Mononuclear cell (primary cell): ENCODE measurements around the gene DEAF1. TPM values are rescaled to one million over a fixed set of nuclear protein-coding genes. Genes with fewer than 3 reads are reported as not detected.

Experiments used
- H3K27me3 ChIP-seq: 2 replicates; pipeline ENCODE4 v1.6.0; 2011; ENCODE audit warnings: low read length, control low read depth; ENCODE audit not compliant: insufficient read depth
- H3K4me1 ChIP-seq: 2 replicates; pipeline ENCODE4 v1.5.1; 2011; ENCODE audit warnings: mild to moderate bottlenecking, low read length, control low read depth; ENCODE audit not compliant: insufficient read depth
- H3K4me3 ChIP-seq: 2 replicates; pipeline ENCODE4 v1.5.1; 2011; ENCODE audit warnings: mild to moderate bottlenecking, low read length, moderate library complexity
- H3K9me3 ChIP-seq: 2 replicates; pipeline ENCODE4 v1.5.1; 2011; ENCODE audit warnings: low read depth, mild to moderate bottlenecking, control low read depth, low read length
- total RNA-seq: library from RNA; depleted of rRNA; stranded (reverse); fragments of >200 nt; gene quantifications from one replicate; pipeline ENCODE4 v1.2.3, GENCODE V29; 2012

Gene DEAF1
- total RNA-seq, 1 donor, result 30.7 TPM

GRCh38 chr11:638631-639331, 56.2 kb downstream of the DEAF1 start:
- Histone ChIP-seq H3K4me3 (no peak overlapping the region), H3K4me1 (peaks cover 11% of the 10 kb centered on the region), H3K27me3 (peaks cover 24% of the 10 kb centered on the region), H3K9me3 (no peaks in the 10 kb centered on the region)

- H3K4me3 ChIP-seq, result no peak overlapping the region
Measured at GRCh38 chr11:637593-638521, 57.2 kb downstream of the DEAF1 start.

GRCh38 chr11:637333-637592, 57.8 kb downstream of the DEAF1 start:
- Histone ChIP-seq H3K4me3 (no peak overlapping the region), H3K4me1 (peaks cover 11% of the 10 kb centered on the region), H3K27me3 (peaks cover 24% of the 10 kb centered on the region), H3K9me3 (no peaks in the 10 kb centered on the region)

More at GRCh38 chr11:637593-638521, 57.2 kb downstream of the DEAF1 start:
- H3K27me3 ChIP-seq, result peaks cover 24% of the 10 kb centered on the region
- peaks cover 11% of the 10 kb centered on the region for H3K4me1 ChIP-seq
- H3K9me3 ChIP-seq, result no peaks in the 10 kb centered on the region

- peaks cover 24% of the 10 kb centered on the region for H3K27me3 ChIP-seq
- H3K4me3 ChIP-seq, result no peak within 1 kb of the TSS
- peaks cover 11% of the 10 kb centered on the region for H3K4me1 ChIP-seq
- no peaks in the 10 kb centered on the region for H3K9me3 ChIP-seq
Measured at GRCh38 chr11:636511-637332, 58.3 kb downstream of the DEAF1 start, which contains the start of gene DRD4. DRD4 (plus strand) TSS chr11:637269; CDS start chr11:637305, 36 bp downstream.

- Histone ChIP-seq H3K9me3 (no peaks in the 10 kb centered on the region), H3K4me3 (no peak overlapping the region), H3K27me3 (peaks cover 24% of the 10 kb centered on the region), H3K4me1 (peaks cover 9% of the 10 kb centered on the region)
Measured at GRCh38 chr11:635945-636510, 59.0 kb downstream of the DEAF1 start.

GRCh38 chr11:630871-631270, 64.2 kb downstream of the DEAF1 start:
- Histone ChIP-seq H3K4me3 (no peak overlapping the region), H3K9me3 (no peaks in the 10 kb centered on the region), H3K4me1 (peaks cover 10% of the 10 kb centered on the region), H3K27me3 (peaks cover 4% of the 10 kb centered on the region)

- Histone ChIP-seq H3K4me3 (no peak overlapping the region), H3K9me3 (no peaks in the 10 kb centered on the region), H3K4me1 (peaks cover 10% of the 10 kb centered on the region), H3K27me3 (peaks cover 4% of the 10 kb centered on the region)
Measured at GRCh38 chr11:629237-629583, 65.8 kb downstream of the DEAF1 start.

- Histone ChIP-seq H3K9me3 (no peaks in the 10 kb centered on the region), H3K27me3 (peaks cover 4% of the 10 kb centered on the region), H3K4me3 (no peak overlapping the region), H3K4me1 (peaks cover 10% of the 10 kb centered on the region)
Measured at GRCh38 chr11:628056-628455, 67.0 kb downstream of the DEAF1 start.

- Histone ChIP-seq H3K27me3 (peaks cover 4% of the 10 kb centered on the region), H3K9me3 (no peaks in the 10 kb centered on the region), H3K4me1 (peaks cover 10% of the 10 kb centered on the region), H3K4me3 (no peak overlapping the region)
Measured at GRCh38 chr11:627308-627576, 67.8 kb downstream of the DEAF1 start.

- no peak within 1 kb of the TSS for H3K4me3 ChIP-seq
- H3K27me3 ChIP-seq, result peaks cover 4% of the 10 kb centered on the region
- H3K4me1 ChIP-seq, result peaks cover 10% of the 10 kb centered on the region
- H3K9me3 ChIP-seq, result no peaks in the 10 kb centered on the region
Measured at GRCh38 chr11:626475-627307, 68.3 kb downstream of the DEAF1 start, which contains the start of gene SCT. SCT (minus strand) TSS chr11:627181; CDS start chr11:627143, 38 bp downstream.

GRCh38 chr11:625636-626268, 69.3 kb downstream of the DEAF1 start:
- peaks cover 4% of the 10 kb centered on the region for H3K27me3 ChIP-seq

GRCh38 chr11:624705-625635, 70.1 kb downstream of the DEAF1 start, which contains the start of gene CDHR5:
CDHR5 (minus strand) TSS chr11:624955; CDS start chr11:624902, 53 bp downstream.
- no peak within 1 kb of the TSS for H3K4me3 ChIP-seq
- peaks cover 4% of the 10 kb centered on the region for H3K27me3 ChIP-seq
- H3K9me3 ChIP-seq, result no peaks in the 10 kb centered on the region
- peaks cover 10% of the 10 kb centered on the region for H3K4me1 ChIP-seq

More at GRCh38 chr11:625636-626268, 69.3 kb downstream of the DEAF1 start:
- Histone ChIP-seq H3K4me1 (peaks cover 10% of the 10 kb centered on the region), H3K4me3 (no peak overlapping the region), H3K9me3 (no peaks in the 10 kb centered on the region)
